Cardiac fibroblast (primary cell): ENCODE results near the gene STAT4.
A peak's percentile ranks its signal among the peaks of the same experiment; 100 is the strongest.
"Not testable (repeated sequence)": the region's sequence is repeated elsewhere in the genome, so short reads cannot be mapped to it uniquely, and the experiment has no call there.

Experiments used
- DNase-seq, 2 donors: peaks; one replicate each; pipeline versions ENCODE4 v3.0.0 to v3.0.0-alpha.2; 2010; ENCODE audit warnings: low read depth in 2 of 2
- H3K4me3 ChIP-seq, 2 donors: replicated peaks in 1 of 2; 1 replicate in 1 of 2; 2 replicates in 1 of 2; pipeline ENCODE4 v1.5.1; 2011; ENCODE audit warnings: low read depth in 2 of 2, low read length in 2 of 2, mild to moderate bottlenecking in 2 of 2, moderate library complexity in 1 of 2
- TF ChIP-seq, protein P1 (sequence below): IDR thresholded peaks from one replicate; pipeline ENCODE4 v1.5.1; 2011; ENCODE audit warnings: low read depth, mild to moderate bottlenecking, low read length, inconsistent platforms

The STAT4 gene

GRCh38 chr2:190996947-190997346 is 153.8 kb downstream of the STAT4 start:
- no peak for DNase-seq
- H3K4me3 ChIP-seq, result no peak overlapping the region
- TF ChIP-seq, protein P1, sequence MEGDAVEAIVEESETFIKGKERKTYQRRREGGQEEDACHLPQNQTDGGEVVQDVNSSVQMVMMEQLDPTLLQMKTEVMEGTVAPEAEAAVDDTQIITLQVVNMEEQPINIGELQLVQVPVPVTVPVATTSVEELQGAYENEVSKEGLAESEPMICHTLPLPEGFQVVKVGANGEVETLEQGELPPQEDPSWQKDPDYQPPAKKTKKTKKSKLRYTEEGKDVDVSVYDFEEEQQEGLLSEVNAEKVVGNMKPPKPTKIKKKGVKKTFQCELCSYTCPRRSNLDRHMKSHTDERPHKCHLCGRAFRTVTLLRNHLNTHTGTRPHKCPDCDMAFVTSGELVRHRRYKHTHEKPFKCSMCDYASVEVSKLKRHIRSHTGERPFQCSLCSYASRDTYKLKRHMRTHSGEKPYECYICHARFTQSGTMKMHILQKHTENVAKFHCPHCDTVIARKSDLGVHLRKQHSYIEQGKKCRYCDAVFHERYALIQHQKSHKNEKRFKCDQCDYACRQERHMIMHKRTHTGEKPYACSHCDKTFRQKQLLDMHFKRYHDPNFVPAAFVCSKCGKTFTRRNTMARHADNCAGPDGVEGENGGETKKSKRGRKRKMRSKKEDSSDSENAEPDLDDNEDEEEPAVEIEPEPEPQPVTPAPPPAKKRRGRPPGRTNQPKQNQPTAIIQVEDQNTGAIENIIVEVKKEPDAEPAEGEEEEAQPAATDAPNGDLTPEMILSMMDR, result no peak

DNA sequence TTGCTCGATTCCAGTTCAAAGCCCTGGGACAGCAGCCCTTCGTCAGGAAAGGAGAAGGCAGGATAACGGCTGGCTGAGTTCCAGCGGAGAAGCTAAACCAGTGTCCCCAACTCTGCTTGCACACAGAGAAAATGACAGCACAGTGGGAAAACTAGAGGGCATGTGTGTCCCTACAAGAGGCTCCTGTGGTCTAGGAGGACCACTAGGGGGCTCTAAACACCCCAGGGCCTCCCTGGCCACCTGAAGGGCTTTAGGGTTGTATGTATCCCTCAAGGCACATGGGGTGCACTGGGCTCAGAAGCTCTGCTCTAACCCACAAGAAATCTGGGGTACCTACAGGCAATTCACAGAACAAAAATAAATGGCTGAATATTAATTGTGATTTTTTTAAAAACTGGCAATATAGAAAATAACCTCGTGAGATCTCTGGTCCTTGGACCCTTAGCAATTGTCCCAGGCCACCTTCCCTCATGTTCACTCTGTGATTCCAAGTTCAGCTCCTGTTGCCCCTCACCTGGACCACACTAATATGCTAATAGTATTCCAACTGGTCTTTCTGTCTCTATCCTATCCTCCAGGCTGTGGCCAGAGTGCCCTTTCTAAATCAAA is 154.4 kb downstream of the STAT4 start:
- TF ChIP-seq, protein P1, result peak; percentile 84
- no peak overlapping the region for H3K4me3 ChIP-seq
- peak; percentile 50 to 53 for DNase-seq

DNA sequence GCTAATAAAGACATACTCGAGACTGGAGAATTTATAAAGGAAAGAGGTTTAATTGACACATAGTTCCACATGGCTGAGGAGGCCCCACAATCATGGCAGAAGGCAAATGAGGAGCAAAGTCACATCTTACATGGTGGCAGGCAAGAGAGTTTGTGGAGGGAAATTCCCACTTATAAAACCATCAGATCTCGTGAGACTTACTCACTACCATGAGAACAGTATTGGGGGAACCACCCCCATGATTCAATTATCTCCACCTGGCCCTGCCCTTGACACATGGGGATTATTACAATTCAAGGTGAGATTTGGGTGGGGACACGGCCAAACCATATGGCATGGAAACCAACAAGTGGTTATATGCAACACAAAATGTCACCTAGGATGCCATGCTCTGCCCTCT is 155.5 kb downstream of the STAT4 start:
- not testable (repeated sequence) for DNase-seq, H3K4me3 ChIP-seq

DNA sequence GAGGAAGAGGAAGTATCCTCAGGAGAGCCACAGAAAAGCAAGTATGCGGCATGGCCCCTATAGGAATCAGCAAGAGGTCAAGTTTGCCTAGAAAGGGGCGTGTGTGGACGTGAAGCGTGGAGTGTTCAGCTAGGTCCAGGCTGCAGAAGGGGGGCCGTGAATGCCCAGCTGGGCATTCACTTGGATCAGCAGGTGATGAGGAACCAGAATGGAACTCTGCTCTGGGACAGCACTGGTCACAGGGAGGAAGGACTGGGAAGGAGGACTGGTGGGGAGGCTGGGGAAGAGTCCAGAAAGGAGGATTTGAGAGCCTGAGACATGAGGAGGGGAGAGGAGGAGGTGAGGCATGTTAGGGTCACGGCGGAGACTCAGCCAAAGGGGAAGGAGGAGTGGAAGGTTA is 156.6 kb downstream of the STAT4 start:
- no peak for DNase-seq

GRCh38 chr2:190993292-190993643 is 157.5 kb downstream of the STAT4 start:
- TF ChIP-seq, protein P1, result no peak
- no peak overlapping the region for H3K4me3 ChIP-seq
- DNase-seq, result no peak

More for the DNA sequence above, 156.6 kb downstream of the STAT4 start:
- TF ChIP-seq, protein P1, result no peak
- no peak overlapping the region for H3K4me3 ChIP-seq

GRCh38 chr2:190990132-190990531 is 160.7 kb downstream of the STAT4 start:
- DNase-seq, result no peak
- TF ChIP-seq, protein P1, result no peak
- no peak overlapping the region for H3K4me3 ChIP-seq

GRCh38 chr2:190988910-190989309 is 161.9 kb downstream of the STAT4 start:
- TF ChIP-seq, protein P1, result no peak
- no peak for DNase-seq
- no peak overlapping the region for H3K4me3 ChIP-seq
